ENCODE data around the gene CARS1. TPM values are rescaled to one million over a fixed set of nuclear protein-coding genes. Genes with fewer than 3 reads are reported as not detected.

CARS1 gene
- total and polyA plus RNA-seq, 2 of the 8 experiments (the other 6 are each of a cell fraction or from before 2014, with no cell fraction given) = 44.1 to 100 TPM

GRCh38 chr11:3060436-3061025 lies 3.3 kb upstream of the CARS1 start (continued):
- TF ChIP-seq SP2 (IDR thresholded peaks at IDR 0.05; ENCODE audit: low read length) (no peak), CTCF (IDR thresholded peaks at IDR 0.05; ENCODE audit: control extremely low read depth in 1 of 3, insufficient read depth in 1 of 3, low read depth in 1 of 3, low read length in 3 of 3) (no peak), SP1 (IDR thresholded peaks at IDR 0.05; ENCODE audit: low read depth, low read length) (no peak), JUN (IDR thresholded peaks at IDR 0.05; ENCODE audit: low read depth, low read length) (no peak), ASH2L (IDR thresholded peaks at IDR 0.05; ENCODE audit: low read length) (no peak), ZNF274 (IDR thresholded peaks at IDR 0.05; ENCODE audit: borderline replicate concordance, extremely low read depth, low read length) (no peak), MAX (IDR thresholded peaks at IDR 0.05) (no peak), BCL11A (IDR thresholded peaks at IDR 0.05; ENCODE audit: low read depth in 2 of 2, low read length in 2 of 2) (no peak), BACH1 (IDR thresholded peaks at IDR 0.05; ENCODE audit: low read length) (no peak), CBX8 (IDR thresholded peaks at IDR 0.05; ENCODE audit: borderline replicate concordance, low read depth, low read length) (no peak)
